GM12875 (cell line): ENCODE measurements around the gene POLL.

Experiments used
- H3K4me3 ChIP-seq: one replicate; pipeline ENCODE4 v1.5.1; 2011; ENCODE audit warnings: low read depth, low read length, control low read depth
- CTCF ChIP-seq: IDR thresholded peaks from 2 replicates; pipeline ENCODE4 v1.5.1; 2011; ENCODE audit warnings: low read depth, mild to moderate bottlenecking, control low read depth, inconsistent platforms, low read length, moderate library complexity, borderline replicate concordance; ENCODE audit not compliant: insufficient read depth

POLL gene

DNA sequence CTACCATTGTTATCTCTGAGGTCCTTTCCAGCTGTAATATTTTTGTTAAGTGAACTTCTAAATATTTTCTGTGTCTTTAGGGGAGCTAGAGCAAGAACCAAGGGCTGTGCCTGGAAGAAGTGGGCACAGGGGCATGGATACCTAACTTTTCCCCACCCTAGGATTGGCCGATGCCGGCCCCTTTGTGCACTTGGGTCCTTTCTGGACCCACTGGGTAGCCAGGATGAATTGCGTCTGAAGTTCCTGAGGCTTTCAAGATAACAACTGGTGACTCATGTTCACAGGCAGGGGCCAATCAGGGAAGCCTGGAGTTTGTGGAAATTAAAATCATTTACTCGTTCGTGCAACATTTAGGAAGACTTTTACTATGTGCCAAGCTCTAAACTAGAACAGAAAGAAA is 822 bp upstream of the POLL start:
- no peak for TF ChIP-seq CTCF
- no peak overlapping the region for H3K4me3 ChIP-seq

DNA sequence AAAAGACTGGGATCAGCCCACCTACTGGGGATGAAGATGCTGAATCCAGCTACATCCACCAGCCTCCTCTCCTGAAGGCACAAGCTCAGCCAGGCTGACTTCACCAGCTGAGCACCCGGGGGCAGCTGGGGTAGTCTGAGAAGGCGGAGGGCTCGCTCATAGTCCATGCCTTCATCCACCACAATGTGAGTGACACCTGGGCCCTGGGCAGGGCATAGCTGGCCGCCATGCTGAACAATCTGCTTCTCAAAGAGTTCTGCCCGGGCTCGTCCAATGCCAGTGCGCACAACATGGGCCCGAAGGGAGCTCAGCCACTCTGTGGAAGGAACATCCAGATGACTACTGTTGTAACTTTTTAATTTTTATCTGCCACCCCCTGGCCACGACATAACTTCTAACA is 2.2 kb downstream of the POLL start:
- no peak overlapping the region for H3K4me3 ChIP-seq
- no peak for TF ChIP-seq CTCF

DNA sequence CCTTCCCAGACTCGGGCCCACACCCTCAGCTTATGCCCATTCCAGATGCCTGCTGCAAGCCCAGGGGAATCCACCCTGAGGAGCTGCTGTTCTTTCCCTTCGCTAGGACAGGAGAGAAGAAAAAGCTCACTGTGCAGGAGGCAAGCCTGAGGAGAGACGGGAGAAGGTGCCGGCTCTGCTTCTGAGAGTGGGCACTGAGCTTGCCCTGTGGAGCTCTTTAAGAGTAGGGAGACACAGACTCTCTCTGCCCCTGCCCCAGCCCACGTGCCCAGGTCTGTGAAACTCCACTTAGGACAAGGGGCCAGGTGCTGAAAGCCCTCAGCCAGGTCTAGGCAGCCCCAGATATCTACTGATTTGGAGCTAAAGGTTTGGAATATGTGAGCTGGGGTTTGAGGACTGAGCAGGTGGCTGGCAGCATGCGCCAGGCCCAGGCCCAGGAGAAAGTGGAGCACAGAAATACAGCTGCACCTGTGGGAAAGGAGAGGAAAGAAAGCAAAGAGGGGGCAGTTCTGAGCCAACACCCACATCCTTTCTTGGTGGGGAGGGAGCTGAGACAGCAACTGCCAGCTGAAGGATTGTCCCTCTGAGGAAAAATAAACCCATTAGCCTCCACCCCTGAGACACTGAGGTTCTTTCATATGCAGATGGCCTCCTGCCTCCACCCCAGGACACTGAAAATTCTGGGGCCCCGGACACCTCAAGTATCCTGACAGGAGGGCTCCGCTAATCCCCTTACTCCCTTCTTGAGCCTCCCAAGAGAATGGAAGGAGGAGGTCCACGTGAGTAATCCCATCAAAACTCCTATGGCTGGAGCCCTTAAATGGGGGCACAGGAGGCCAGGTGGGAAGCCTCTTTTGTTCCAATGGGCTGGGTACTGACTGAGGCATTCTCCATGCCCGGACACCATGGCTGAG is 7.3 kb downstream of the POLL start:
- no peak for TF ChIP-seq CTCF

DNA sequence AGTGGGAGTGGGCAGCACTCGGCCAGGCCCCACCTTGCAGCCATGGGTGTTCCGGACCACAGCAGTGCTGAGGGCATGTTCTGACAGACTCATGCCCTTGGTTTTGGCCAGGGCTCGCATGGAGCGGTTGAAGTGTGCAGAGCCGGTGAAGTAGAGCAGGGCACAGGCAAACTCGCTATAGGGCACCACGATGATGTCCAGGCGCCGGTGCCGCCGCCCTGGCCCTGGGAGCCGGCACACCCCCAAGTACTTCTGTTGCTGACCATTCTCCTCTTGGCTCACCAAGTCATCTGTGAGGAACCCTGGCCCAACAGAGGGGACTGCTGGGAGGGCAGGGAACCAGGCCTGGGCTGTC is 8.6 kb downstream of the POLL start:
- no peak for TF ChIP-seq CTCF
- no peak overlapping the region for H3K4me3 ChIP-seq

More for the DNA sequence above, 7.3 kb downstream of the POLL start:
- H3K4me3 ChIP-seq, result no peak overlapping the region

DNA sequence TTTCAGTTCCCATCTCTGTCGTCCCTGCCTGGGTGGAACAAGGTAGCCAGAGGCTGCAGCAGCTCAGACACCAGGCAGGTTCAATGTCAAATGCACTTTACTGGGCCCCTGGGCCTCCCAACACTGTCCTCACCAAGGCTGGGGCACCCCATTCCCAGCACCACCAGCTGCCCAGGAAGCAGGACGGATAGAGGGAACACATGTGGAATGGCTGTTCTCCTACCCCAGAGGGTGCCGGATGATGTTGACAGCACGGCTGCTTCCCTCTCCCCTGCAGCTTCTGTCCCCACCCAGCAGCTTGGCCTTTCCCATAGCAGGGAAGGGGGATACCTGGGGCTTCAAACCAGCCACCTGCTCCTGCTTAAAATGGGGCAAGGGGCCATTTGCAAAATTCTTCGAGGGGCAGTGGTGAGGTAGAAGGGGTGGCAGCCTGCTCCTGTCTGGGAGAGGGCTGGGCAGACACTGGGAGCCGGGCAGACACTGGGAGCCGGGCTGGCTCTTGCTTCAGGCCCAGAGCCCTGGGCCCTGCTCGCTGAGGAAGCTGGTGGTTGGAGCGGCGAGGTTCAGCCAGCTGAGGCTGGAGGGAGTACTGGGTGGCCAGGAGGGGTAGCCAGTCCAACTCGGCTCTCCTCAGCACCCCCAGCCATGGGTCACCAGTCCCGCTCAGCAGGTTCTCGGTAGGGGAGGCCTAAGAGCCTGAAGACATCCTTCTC is 9.1 kb downstream of the POLL start:
- no peak overlapping the region for H3K4me3 ChIP-seq
- TF ChIP-seq CTCF, result no peak

- no peak for TF ChIP-seq CTCF
- H3K4me3 ChIP-seq, result no peak overlapping the region
These were observed 9.9 kb downstream of the POLL start for GRCh38 chr10:101578192-101578591.

GRCh38 chr10:101577121-101577871 is 10.8 kb downstream of the POLL start:
- no peak for TF ChIP-seq CTCF
- no peak overlapping the region for H3K4me3 ChIP-seq
